Measurements from ENCODE around the gene MOCS1. TPM values are rescaled to one million over a fixed set of nuclear protein-coding genes. Genes with fewer than 3 reads are reported as not detected.

MOCS1 gene
- total and polyA plus RNA-seq, 2 donors from 2014 or later, result 25.9 to 41.3 TPM

DNA sequence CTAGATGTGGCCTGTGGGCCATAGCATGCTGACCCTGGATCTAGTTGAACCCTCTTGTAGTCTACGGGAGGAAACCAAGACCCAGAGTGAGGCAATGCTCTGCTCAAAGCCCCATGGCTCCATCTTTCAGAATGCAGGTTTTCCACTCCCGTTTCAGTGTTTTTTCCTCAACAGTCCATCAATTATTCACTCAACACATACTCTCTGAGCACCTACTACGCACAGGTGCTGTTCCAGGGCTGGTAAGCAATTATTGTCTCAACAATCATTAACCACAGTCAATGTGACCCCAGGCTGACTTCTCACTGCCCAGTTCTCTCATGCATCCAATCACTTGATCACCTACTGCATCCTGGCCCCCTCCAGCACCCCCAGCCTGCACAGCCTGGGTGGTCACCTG, 20.0 kb downstream of the MOCS1 start:
- Histone ChIP-seq H3K4me3 (ENCODE audit: low read length in 3 of 3) (no peak overlapping the region), H3K9me3 (ENCODE audit: control insufficient read depth in 2 of 3, insufficient read depth in 1 of 3, low read length in 3 of 3) (no peaks in the 10 kb centered on the region), H3K27me3 (ENCODE audit: control insufficient read depth, insufficient read depth, low read length) (no peaks in the 10 kb centered on the region), H3K4me1 (ENCODE audit: control insufficient read depth in 2 of 3, insufficient read depth in 2 of 3, low read depth in 1 of 3, low read length in 3 of 3) (peaks cover 0 to 10% (median 7%) of the 10 kb centered on the region in 3 donors), H3K9ac (ENCODE audit: low read length in 3 of 3) (no peak overlapping the region), H3K27ac (ENCODE audit: low read depth in 2 of 2, low read length in 2 of 2) (no peak overlapping the region), H3K36me3 (ENCODE audit: control insufficient read depth in 2 of 3, insufficient read depth in 3 of 3, low read length in 3 of 3) (peaks cover 0 to 55% (median 24%) of the 10 kb centered on the region in 3 donors)
- FAIRE-seq, result no peak
- intact Hi-C loops (cut with DNase I), result no loop called here
- no peak for DNase-seq
- TF ChIP-seq, protein P1, sequence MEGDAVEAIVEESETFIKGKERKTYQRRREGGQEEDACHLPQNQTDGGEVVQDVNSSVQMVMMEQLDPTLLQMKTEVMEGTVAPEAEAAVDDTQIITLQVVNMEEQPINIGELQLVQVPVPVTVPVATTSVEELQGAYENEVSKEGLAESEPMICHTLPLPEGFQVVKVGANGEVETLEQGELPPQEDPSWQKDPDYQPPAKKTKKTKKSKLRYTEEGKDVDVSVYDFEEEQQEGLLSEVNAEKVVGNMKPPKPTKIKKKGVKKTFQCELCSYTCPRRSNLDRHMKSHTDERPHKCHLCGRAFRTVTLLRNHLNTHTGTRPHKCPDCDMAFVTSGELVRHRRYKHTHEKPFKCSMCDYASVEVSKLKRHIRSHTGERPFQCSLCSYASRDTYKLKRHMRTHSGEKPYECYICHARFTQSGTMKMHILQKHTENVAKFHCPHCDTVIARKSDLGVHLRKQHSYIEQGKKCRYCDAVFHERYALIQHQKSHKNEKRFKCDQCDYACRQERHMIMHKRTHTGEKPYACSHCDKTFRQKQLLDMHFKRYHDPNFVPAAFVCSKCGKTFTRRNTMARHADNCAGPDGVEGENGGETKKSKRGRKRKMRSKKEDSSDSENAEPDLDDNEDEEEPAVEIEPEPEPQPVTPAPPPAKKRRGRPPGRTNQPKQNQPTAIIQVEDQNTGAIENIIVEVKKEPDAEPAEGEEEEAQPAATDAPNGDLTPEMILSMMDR (IDR thresholded peaks at IDR 0.05; ENCODE audit: borderline replicate concordance, extremely low read depth, insufficient read depth), result no peak

DNA sequence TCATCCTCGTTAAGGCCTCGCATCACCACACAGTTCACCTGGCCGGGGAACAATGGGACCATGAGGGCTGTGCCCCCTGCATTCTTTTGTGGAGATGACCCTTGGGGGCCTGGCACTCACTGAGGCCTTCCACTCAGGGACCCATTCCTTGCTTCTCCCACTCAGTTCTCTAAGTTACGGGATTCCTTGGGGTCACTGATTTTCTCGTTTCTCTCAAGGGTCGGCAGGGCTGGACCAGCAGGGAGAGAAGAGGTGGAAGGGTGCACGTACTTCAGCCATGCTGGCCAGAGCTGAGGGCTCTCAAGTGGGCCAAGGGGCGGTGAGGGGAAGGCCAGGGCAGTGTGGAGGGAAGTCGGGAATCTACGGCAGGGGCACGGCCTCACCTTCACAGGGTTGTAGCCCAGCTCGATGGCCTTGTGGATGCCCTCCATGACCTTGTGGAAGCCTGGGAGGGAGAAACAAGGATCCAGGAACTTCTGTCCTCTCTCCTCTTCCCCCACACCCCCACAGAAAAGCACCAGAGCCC, 20.8 kb downstream of the MOCS1 start:
- Histone ChIP-seq H3K36me3 (ENCODE audit: control insufficient read depth in 2 of 3, insufficient read depth in 3 of 3, low read length in 3 of 3) (peaks cover 0 to 55% (median 24%) of the 10 kb centered on the region in 3 donors), H3K9ac (ENCODE audit: low read length in 3 of 3) (no peak overlapping the region), H3K4me1 (ENCODE audit: control insufficient read depth in 2 of 3, insufficient read depth in 2 of 3, low read depth in 1 of 3, low read length in 3 of 3) (peaks cover 0 to 7% (median 5%) of the 10 kb centered on the region in 3 donors), H3K4me3 (ENCODE audit: low read length in 3 of 3) (no peak overlapping the region), H3K27ac (ENCODE audit: low read depth in 2 of 2, low read length in 2 of 2) (no peak overlapping the region), H3K27me3 (ENCODE audit: control insufficient read depth, insufficient read depth, low read length) (no peaks in the 10 kb centered on the region), H3K9me3 (ENCODE audit: control insufficient read depth in 2 of 3, insufficient read depth in 1 of 3, low read length in 3 of 3) (no peaks in the 10 kb centered on the region)
- intact Hi-C loops (cut with DNase I), result no loop called here
- TF ChIP-seq, protein P1 (IDR thresholded peaks at IDR 0.05; ENCODE audit: borderline replicate concordance, extremely low read depth, insufficient read depth), result no peak
- FAIRE-seq, result no peak
- DNase-seq, result no peak

- peaks cover 0 to 55% (median 24%) of the 10 kb centered on the region in 3 donors for H3K36me3 ChIP-seq (ENCODE audit: control insufficient read depth in 2 of 3, insufficient read depth in 3 of 3, low read length in 3 of 3)
- no peaks in the 10 kb centered on the region for H3K27me3 ChIP-seq (ENCODE audit: control insufficient read depth, insufficient read depth, low read length)
- H3K4me3 ChIP-seq (ENCODE audit: low read length in 3 of 3), result no peak overlapping the region
- intact Hi-C loops (cut with DNase I), result no loop called here
- DNase-seq (no peak), FAIRE-seq (no peak)
- H3K9ac ChIP-seq (ENCODE audit: low read length in 3 of 3), result no peak overlapping the region
- no peak overlapping the region for H3K27ac ChIP-seq (ENCODE audit: low read depth in 2 of 2, low read length in 2 of 2)
- H3K9me3 ChIP-seq (ENCODE audit: control insufficient read depth in 2 of 3, insufficient read depth in 1 of 3, low read length in 3 of 3), result no peaks in the 10 kb centered on the region
- TF ChIP-seq, protein P1 (IDR thresholded peaks at IDR 0.05; ENCODE audit: borderline replicate concordance, extremely low read depth, insufficient read depth), result no peak
- peaks cover 0 to 5% (median 5%) of the 10 kb centered on the region in 3 donors for H3K4me1 ChIP-seq (ENCODE audit: control insufficient read depth in 2 of 3, insufficient read depth in 2 of 3, low read depth in 1 of 3, low read length in 3 of 3)
Measured at GRCh38 chr6:39912446-39912845, 21.8 kb downstream of the MOCS1 start.
